PC-9 (cell line): ENCODE data around the gene RFPL3.

Experiments used
- CTCF ChIP-seq: fragments of 200-600 bp; sonication (generic); conservative IDR thresholded peaks from 2 replicates; pipeline ENCODE4 v1.6.1; 2017; ENCODE audit warnings: mixed run types, antibody characterized with exemption, mild to moderate bottlenecking, moderate library complexity
- EZH2 ChIP-seq: fragments of 200-600 bp; sonication (generic); IDR thresholded peaks from 2 replicates; pipeline ENCODE4 v1.8.0; 2017; ENCODE audit warnings: antibody characterized with exemption, low read depth

GRCh38 chr22:32333769-32334659 lies 23.7 kb upstream of the RFPL3 start:
- TF ChIP-seq EZH2 (no peak), CTCF (no peak)
